ENCODE data around the gene RNF14. TPM values are rescaled to one million over a fixed set of nuclear protein-coding genes. Genes with fewer than 3 reads are reported as not detected.
"Not testable (repeated sequence)": the region's sequence is repeated elsewhere in the genome, so short reads cannot be mapped to it uniquely, and the experiment has no call there.

RNF14 gene
- total RNA-seq (42.6 TPM), polyA plus RNA-seq (31.9 TPM)
- long read RNA-seq, donor 1: 0 reads
- long read RNA-seq, donor 2: 0 reads
- long read RNA-seq, donor 3, full-length matches to known transcripts: 8 of 20 reads
- long read RNA-seq, donor 3, partial matches to known transcripts: 12 of 20 reads
- long read RNA-seq, donor 3, other reads (novel, unspliced or antisense): 0 of 20 reads
- long read RNA-seq, donor 4, full-length matches to known transcripts: 1 of 1 reads
- long read RNA-seq, donor 4, partial matches to known transcripts: 0 of 1 reads
- long read RNA-seq, donor 4, other reads (novel, unspliced or antisense): 0 of 1 reads
- long read RNA-seq, donor 5, full-length matches to known transcripts: 8 of 13 reads
- long read RNA-seq, donor 5, partial matches to known transcripts: 5 of 13 reads
- long read RNA-seq, donor 5, other reads (novel, unspliced or antisense): 0 of 13 reads
- long read RNA-seq, donor 6, full-length matches to known transcripts: 6 of 6 reads
- long read RNA-seq, donor 6, partial matches to known transcripts: 0 of 6 reads
- long read RNA-seq, donor 6, other reads (novel, unspliced or antisense): 0 of 6 reads
- long read RNA-seq, donor 7, full-length matches to known transcripts: 7 of 7 reads
- long read RNA-seq, donor 7, partial matches to known transcripts: 0 of 7 reads
- long read RNA-seq, donor 7, other reads (novel, unspliced or antisense): 0 of 7 reads
- long read RNA-seq, donor 8, full-length matches to known transcripts: 5 of 5 reads
- long read RNA-seq, donor 8, partial matches to known transcripts: 0 of 5 reads
- long read RNA-seq, donor 8, other reads (novel, unspliced or antisense): 0 of 5 reads
- long read RNA-seq, donor 9, full-length matches to known transcripts: 3 of 3 reads
- long read RNA-seq, donor 9, partial matches to known transcripts: 0 of 3 reads
- long read RNA-seq, donor 9, other reads (novel, unspliced or antisense): 0 of 3 reads
- long read RNA-seq, donor 10: 0 reads

GRCh38 chr5:141968914-141969608 is at the start of gene RNF14:
Gene RNF14 (plus strand): TSS chr5:141969105. CDS start chr5:141973589, 4,484 bp downstream.
- under 1% methylated on average over 63 of the region's 63 CpGs for WGBS
- no peaks in the 10 kb centered on the region for H3K9me3 ChIP-seq (ENCODE audit: control insufficient read depth in 2 of 2, insufficient read depth in 1 of 2, low read length in 1 of 2)
- peak; percentile 66 to 95 (median 89) for DNase-seq (ENCODE audit: low read depth in 6 of 9, low spot score in 9 of 9)
- no peaks in the 10 kb centered on the region for H3K27me3 ChIP-seq (ENCODE audit: control insufficient read depth in 2 of 2, insufficient read depth in 1 of 2, low read length in 1 of 2)
- H3K4me1 ChIP-seq (ENCODE audit: control insufficient read depth in 2 of 2, insufficient read depth in 2 of 2, low read length in 2 of 2): peaks cover 6 to 12% of the 10 kb centered on the region in 2 donors
- peaks cover 0 to 12% of the 10 kb centered on the region in 2 donors for H3K36me3 ChIP-seq (ENCODE audit: control insufficient read depth in 2 of 2, insufficient read depth in 2 of 2, low read length in 1 of 2)
- peak within 1 kb of the TSS; percentile 92 to 96 for H3K27ac ChIP-seq (ENCODE audit: low read depth in 1 of 2, low read length in 1 of 2)
- peak within 1 kb of the TSS; percentile 84 to 91 for H3K4me3 ChIP-seq (ENCODE audit: low read length in 2 of 2)

GRCh38 chr5:141919218-141920119 is 49.4 kb upstream of the RNF14 start:
- no peak for DNase-seq (ENCODE audit: low read depth in 6 of 9, low spot score in 9 of 9)
- H3K27ac ChIP-seq (ENCODE audit: low read depth in 1 of 2, low read length in 1 of 2): no peak overlapping the region
- H3K36me3 ChIP-seq (ENCODE audit: control insufficient read depth in 2 of 2, insufficient read depth in 2 of 2, low read length in 1 of 2): no peaks in the 10 kb centered on the region
- H3K27me3 ChIP-seq (ENCODE audit: control insufficient read depth in 2 of 2, insufficient read depth in 1 of 2, low read length in 1 of 2): peaks cover 5 to 18% of the 10 kb centered on the region in 2 donors
- no peak overlapping the region for H3K4me3 ChIP-seq (ENCODE audit: low read length in 2 of 2)
- peaks cover 0 to 6% of the 10 kb centered on the region in 2 donors for H3K9me3 ChIP-seq (ENCODE audit: control insufficient read depth in 2 of 2, insufficient read depth in 1 of 2, low read length in 1 of 2)
- peaks cover 6 to 12% of the 10 kb centered on the region in 2 donors for H3K4me1 ChIP-seq (ENCODE audit: control insufficient read depth in 2 of 2, insufficient read depth in 2 of 2, low read length in 2 of 2)
- 97% methylated on average over 8 of the region's 8 CpGs for WGBS

- peaks cover 0 to 7% of the 10 kb centered on the region in 2 donors for H3K27me3 ChIP-seq (ENCODE audit: control insufficient read depth in 2 of 2, insufficient read depth in 1 of 2, low read length in 1 of 2)
- peaks cover 6 to 13% of the 10 kb centered on the region in 2 donors for H3K4me1 ChIP-seq (ENCODE audit: control insufficient read depth in 2 of 2, insufficient read depth in 2 of 2, low read length in 2 of 2)
- peaks cover 4 to 5% of the 10 kb centered on the region in 2 donors for H3K36me3 ChIP-seq (ENCODE audit: control insufficient read depth in 2 of 2, insufficient read depth in 2 of 2, low read length in 1 of 2)
- H3K9me3 ChIP-seq (ENCODE audit: control insufficient read depth in 2 of 2, insufficient read depth in 1 of 2, low read length in 1 of 2): peaks cover 0 to 6% of the 10 kb centered on the region in 2 donors
- no peak overlapping the region for H3K4me3 ChIP-seq (ENCODE audit: low read length in 2 of 2)
- no peak overlapping the region for H3K27ac ChIP-seq (ENCODE audit: low read depth in 1 of 2, low read length in 1 of 2)
- DNase-seq (ENCODE audit: low read depth in 6 of 9, low spot score in 9 of 9): no peak
- 77% methylated on average over 2 of the region's 2 CpGs for WGBS
These were observed 48.1 kb upstream of the RNF14 start for GRCh38 chr5:141920771-141921170.

- H3K27me3 ChIP-seq (ENCODE audit: control insufficient read depth in 2 of 2, insufficient read depth in 1 of 2, low read length in 1 of 2): not testable (repeated sequence)
- Histone ChIP-seq H3K4me1 (ENCODE audit: control insufficient read depth in 2 of 2, insufficient read depth in 2 of 2, low read length in 2 of 2) (peaks cover 6 to 13% of the 10 kb centered on the region in 2 donors), H3K4me3 (ENCODE audit: low read length in 2 of 2) (peak overlapping the region; percentile 83 to 98)
These were observed 46.0 kb upstream of the RNF14 start for GRCh38 chr5:141922827-141923447.

GRCh38 chr5:141923448-141924313 is 45.2 kb upstream of the RNF14 start, which contains the start of gene DELE1:
Gene DELE1 (plus strand): TSS chr5:141923871. CDS start chr5:141923942, 71 bp downstream.
- Histone ChIP-seq H3K36me3 (ENCODE audit: control insufficient read depth in 2 of 2, insufficient read depth in 2 of 2, low read length in 1 of 2) (peaks cover 16 to 20% of the 10 kb centered on the region in 2 donors), H3K9me3 (ENCODE audit: control insufficient read depth in 2 of 2, insufficient read depth in 1 of 2, low read length in 1 of 2) (peaks cover 0 to 6% of the 10 kb centered on the region in 2 donors), H3K4me1 (ENCODE audit: control insufficient read depth in 2 of 2, insufficient read depth in 2 of 2, low read length in 2 of 2) (peaks cover 6 to 13% of the 10 kb centered on the region in 2 donors), H3K4me3 (ENCODE audit: low read length in 2 of 2) (peak within 1 kb of the TSS; percentile 83 to 98), H3K27me3 (ENCODE audit: control insufficient read depth in 2 of 2, insufficient read depth in 1 of 2, low read length in 1 of 2) (no peaks in the 10 kb centered on the region), H3K27ac (ENCODE audit: low read depth in 1 of 2, low read length in 1 of 2) (peak within 1 kb of the TSS; percentile 95 to 99)
- DNase-seq (ENCODE audit: low read depth in 6 of 9, low spot score in 9 of 9): peak; percentile 75 to 94 (median 82)
- WGBS: under 1% methylated on average over 53 of the region's 53 CpGs

More at GRCh38 chr5:141922827-141923447, 46.0 kb upstream of the RNF14 start:
- peaks cover 11 to 13% of the 10 kb centered on the region in 2 donors for H3K36me3 ChIP-seq (ENCODE audit: control insufficient read depth in 2 of 2, insufficient read depth in 2 of 2, low read length in 1 of 2)
- peak in 1 of 9 donors; percentile 0 for DNase-seq (ENCODE audit: low read depth in 6 of 9, low spot score in 9 of 9)
- WGBS: 61% methylated on average over 28 of the region's 28 CpGs
- H3K27ac ChIP-seq (ENCODE audit: low read depth in 1 of 2, low read length in 1 of 2): peak overlapping the region; percentile 95 to 99
- not testable (repeated sequence) for H3K9me3 ChIP-seq (ENCODE audit: control insufficient read depth in 2 of 2, insufficient read depth in 1 of 2, low read length in 1 of 2)

GRCh38 chr5:141926434-141926833 is 42.5 kb upstream of the RNF14 start:
- DNase-seq (ENCODE audit: low read depth in 6 of 9, low spot score in 9 of 9): no peak
- H3K9me3 ChIP-seq (ENCODE audit: control insufficient read depth in 2 of 2, insufficient read depth in 1 of 2, low read length in 1 of 2): peaks cover 0 to 6% of the 10 kb centered on the region in 2 donors
- H3K27ac ChIP-seq (ENCODE audit: low read depth in 1 of 2, low read length in 1 of 2): no peak overlapping the region
- H3K4me1 ChIP-seq (ENCODE audit: control insufficient read depth in 2 of 2, insufficient read depth in 2 of 2, low read length in 2 of 2): peaks cover 6 to 13% of the 10 kb centered on the region in 2 donors
- H3K36me3 ChIP-seq (ENCODE audit: control insufficient read depth in 2 of 2, insufficient read depth in 2 of 2, low read length in 1 of 2): peaks cover 26 to 43% of the 10 kb centered on the region in 2 donors
- 98% methylated on average over 2 of the region's 2 CpGs for WGBS
- no peaks in the 10 kb centered on the region for H3K27me3 ChIP-seq (ENCODE audit: control insufficient read depth in 2 of 2, insufficient read depth in 1 of 2, low read length in 1 of 2)
- H3K4me3 ChIP-seq (ENCODE audit: low read length in 2 of 2): no peak overlapping the region

- H3K27ac ChIP-seq (ENCODE audit: low read depth in 1 of 2, low read length in 1 of 2): no peak overlapping the region
- DNase-seq (ENCODE audit: low read depth in 6 of 9, low spot score in 9 of 9): no peak
- H3K4me3 ChIP-seq (ENCODE audit: low read length in 2 of 2): no peak overlapping the region
- peaks cover 6 to 11% of the 10 kb centered on the region in 2 donors for H3K4me1 ChIP-seq (ENCODE audit: control insufficient read depth in 2 of 2, insufficient read depth in 2 of 2, low read length in 2 of 2)
- H3K36me3 ChIP-seq (ENCODE audit: control insufficient read depth in 2 of 2, insufficient read depth in 2 of 2, low read length in 1 of 2): peaks cover 28 to 51% of the 10 kb centered on the region in 2 donors
- H3K27me3 ChIP-seq (ENCODE audit: control insufficient read depth in 2 of 2, insufficient read depth in 1 of 2, low read length in 1 of 2): no peaks in the 10 kb centered on the region
- 94% methylated on average over 8 of the region's 8 CpGs for WGBS
- peaks cover 0 to 6% of the 10 kb centered on the region in 2 donors for H3K9me3 ChIP-seq (ENCODE audit: control insufficient read depth in 2 of 2, insufficient read depth in 1 of 2, low read length in 1 of 2)
These were observed 40.9 kb upstream of the RNF14 start for GRCh38 chr5:141928051-141928450.

Measured in thymus (tissue), 14 donors.